NCI-H146 treated with DMSO at 0.1 percent for 48 hours (cell line): ENCODE data around the gene MOAP1.
"Not testable (repeated sequence)": the region's sequence is repeated elsewhere in the genome, so short reads cannot be mapped to it uniquely, and the experiment has no call there.

Source experiments
- DNase-seq: peaks from one replicate; lab custom pipeline; 2025; ENCODE audit not compliant: unreplicated experiment; lab: John Stamatoyannopoulos, UW

MOAP1 gene

GRCh38 chr14:93184391-93185348, at the start of gene MOAP1, which contains the start of gene LYSET:
TSS of gene MOAP1 (minus strand) at chr14:93184897. CDS start at chr14:93184242, 655 bp downstream.
TSS of gene LYSET (plus strand) at chr14:93185317. CDS start at chr14:93185406, 89 bp downstream.
- DNase-seq = peak; percentile 32

- DNase-seq = not testable (repeated sequence)
These were observed 48.4 kb upstream of the MOAP1 start for GRCh38 chr14:93233078-93233477.

GRCh38 chr14:93232159-93232558, 47.5 kb upstream of the MOAP1 start:
- DNase-seq = no peak

DNA sequence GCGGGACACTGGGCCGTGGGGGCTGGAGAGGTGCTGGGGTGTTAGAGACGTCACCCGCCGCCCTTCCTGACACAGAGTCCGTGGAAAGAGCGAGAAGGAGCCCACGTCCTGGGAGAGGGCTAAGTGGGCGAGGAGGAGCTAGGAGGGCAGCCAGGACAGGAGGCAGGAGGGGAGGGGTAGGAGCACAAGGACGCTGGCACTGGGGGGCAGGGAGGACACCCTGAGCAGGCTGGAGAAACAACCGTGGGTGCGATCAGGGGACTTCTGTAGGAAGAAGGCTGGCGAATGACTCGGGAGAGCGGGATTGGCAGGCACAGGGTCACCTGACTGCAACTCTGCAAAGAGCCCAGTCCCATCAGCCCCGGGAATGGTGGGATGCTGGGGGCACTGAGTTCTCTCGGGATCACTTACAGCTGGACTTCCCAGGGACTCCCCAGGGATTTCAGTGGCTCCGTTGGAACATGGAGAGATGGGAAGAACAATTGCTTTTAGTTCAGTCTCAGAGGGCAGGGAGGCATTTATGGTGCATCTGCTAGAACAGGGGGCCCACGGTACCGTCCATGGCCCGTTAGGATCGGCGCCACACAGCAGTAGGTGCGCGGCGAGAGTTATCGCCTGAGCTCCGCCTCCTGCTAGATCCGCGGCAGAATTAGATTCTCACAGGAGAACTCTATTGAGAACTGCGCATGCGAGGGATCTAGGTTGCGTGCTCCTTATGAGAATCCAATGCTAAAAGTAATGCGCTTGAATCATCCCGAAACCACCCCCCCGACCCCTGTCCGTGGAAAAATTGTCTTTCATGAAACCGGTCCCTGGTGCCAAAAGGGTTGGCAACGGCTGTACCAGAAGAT, 46.7 kb upstream of the MOAP1 start:
- peak; percentile 25 for DNase-seq

DNA sequence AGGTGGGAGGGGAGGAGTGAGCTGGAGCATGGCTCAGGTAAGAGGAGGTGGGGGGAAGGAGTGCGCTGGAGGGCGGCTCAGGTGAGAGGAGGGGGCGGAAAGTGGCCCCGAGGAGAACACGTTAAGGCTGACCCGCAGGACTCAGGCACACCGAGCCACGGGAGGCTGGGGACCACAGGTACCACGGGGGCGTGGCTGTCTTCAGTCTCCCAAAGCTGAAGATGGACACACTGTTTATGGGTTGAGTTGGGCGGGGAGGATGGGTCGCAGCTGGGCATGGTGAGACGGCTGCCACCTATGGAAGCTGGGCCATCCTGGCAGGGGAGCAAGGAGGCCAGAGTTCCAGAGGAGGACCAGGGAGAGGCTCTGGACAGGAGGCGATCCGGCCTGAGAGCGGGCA, 45.8 kb upstream of the MOAP1 start:
- DNase-seq = no peak

DNA sequence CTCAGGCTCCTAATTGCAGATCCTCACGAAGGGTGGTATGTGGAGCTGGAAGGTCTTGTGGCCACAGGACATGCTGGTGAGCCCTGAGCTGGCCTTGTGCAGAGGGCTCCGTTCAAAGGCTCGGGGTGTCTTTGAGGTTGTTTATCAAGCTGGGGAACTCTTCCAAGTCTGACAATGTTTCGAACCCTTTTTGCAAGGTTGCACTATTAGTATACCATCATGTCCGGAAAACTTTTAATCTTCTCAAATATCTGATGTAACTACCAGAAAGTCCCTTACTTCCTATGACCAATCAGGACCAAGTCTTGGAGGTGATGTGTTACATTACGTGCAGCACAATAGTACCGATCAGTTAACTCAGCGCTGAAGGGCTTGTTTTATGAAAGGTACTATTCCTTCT, 43.9 kb upstream of the MOAP1 start:
- DNase-seq = no peak

GRCh38 chr14:93223565-93223964, 38.9 kb upstream of the MOAP1 start:
- no peak for DNase-seq

DNA sequence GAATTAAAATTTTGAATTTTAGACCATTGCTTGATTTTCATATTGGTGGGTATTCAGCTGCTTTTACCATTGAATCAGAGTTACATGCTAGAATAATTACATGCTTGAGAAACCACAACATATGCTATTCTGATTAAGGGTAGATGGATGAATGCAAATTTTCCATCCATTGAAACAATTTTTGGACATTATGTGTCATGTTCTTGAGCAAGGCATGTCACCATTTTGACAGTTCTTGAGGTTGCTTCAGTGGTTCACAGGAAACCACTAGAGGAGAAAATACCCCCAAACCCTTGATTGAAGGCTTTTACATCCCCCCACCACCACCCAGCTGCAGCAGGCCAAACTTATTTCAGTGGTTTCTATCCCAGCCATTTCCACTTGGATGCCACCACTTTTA, 35.8 kb upstream of the MOAP1 start:
- no peak for DNase-seq

DNA sequence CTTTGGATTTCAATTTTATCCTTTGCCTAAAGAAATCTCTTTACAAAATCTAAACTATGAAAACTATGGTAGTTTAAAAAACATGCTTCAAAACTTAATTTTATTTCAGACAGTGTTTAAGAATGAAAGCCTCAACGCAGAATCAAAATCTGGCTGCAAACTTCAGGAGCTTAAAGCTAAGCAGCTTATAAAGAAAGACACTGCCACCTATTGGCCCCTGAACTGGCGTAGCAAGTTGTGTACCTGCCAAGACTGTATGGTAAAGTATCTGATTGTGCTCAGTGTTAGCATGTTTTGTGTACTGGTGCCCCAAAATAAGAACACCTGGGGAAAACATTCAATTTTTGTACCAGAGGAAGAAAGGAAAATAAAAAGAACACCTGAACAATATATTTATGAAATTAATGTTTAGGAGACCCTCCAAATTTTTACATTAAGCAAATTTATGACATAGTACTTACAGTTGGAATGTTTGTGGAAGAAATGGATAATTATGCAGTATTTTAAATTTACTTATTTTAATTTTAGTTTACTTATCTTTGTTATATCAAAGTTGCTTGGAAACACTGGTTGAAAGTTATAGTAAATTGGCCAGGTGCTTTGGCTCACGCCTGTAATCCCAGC, 34.5 kb upstream of the MOAP1 start:
- peak; percentile 11 for DNase-seq

DNA sequence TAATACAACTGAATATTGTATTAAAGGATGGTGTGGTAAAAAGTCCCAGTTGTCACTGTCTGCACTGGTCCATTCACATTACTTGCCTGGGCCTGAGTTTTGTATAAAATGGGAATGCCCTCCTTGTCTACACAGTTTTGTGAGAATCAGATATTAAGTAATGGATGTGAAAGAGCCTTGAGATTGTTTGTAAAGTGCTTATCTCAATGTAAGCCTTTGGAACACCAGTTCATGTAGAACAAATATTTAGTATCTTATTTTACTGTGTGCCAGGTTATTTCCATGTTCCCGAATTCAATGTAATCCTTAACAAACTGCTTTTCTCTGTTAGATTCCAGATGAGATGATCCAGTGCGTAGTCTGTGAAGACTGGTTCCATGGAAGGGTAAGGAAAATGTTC, 29.9 kb upstream of the MOAP1 start:
- DNase-seq = no peak

DNA sequence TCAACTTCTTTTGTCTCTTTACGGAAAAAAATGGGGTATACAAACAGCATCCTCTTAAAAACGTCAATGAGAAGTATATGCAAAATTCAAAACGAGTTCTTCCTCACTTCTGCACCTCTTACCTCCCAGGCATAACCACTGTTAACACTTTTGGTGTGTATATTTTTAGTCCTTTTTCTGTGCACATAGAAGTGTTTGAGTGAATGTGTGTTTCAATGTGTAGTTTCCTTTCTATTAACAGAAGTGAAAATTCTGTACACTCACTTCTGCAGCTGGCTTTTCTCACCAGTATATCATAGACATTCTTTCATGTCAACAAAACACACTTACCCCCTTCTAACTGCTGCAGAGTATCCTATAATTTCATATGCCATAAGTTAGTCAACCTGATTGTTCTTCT, 27.7 kb upstream of the MOAP1 start:
- DNase-seq = no peak

GRCh38 chr14:93207468-93208308, 23.0 kb upstream of the MOAP1 start:
- DNase-seq = peak; percentile 28

GRCh38 chr14:93206793-93207467, 22.2 kb upstream of the MOAP1 start, which contains the start of the genes GON7 and UBR7:
TSS of gene GON7 (minus strand) at chr14:93207065. CDS start at chr14:93207037, 28 bp downstream.
TSS of gene UBR7 (plus strand) at chr14:93207256. CDS start at chr14:93207292, 36 bp downstream.
- peak; percentile 81 for DNase-seq

DNA sequence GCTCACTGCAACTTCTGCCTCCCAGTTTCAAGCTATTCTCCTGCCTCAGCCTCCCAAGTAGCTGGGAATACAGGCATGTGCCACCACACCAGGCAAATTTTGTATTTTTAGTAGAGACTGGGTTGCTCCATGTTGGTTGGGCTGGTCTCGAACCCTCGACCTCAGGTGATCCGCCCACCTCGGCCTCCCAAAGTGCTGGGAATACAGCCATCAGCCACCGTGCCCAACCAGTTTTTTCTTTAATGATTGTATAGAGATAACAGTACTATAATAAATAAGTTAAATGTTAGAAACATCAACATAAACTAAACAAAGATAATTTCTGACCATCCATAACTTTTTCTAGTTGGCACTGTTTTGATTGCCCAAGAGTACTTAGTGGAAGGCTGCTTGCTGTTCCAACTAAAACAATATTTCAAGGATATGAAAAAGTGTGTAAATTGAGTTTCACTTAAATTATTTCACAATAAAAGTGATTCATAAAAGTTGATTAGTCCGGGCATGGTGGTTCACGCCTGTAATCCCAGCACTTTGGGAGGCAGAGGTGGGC, 16.5 kb upstream of the MOAP1 start:
- no peak for DNase-seq

DNA sequence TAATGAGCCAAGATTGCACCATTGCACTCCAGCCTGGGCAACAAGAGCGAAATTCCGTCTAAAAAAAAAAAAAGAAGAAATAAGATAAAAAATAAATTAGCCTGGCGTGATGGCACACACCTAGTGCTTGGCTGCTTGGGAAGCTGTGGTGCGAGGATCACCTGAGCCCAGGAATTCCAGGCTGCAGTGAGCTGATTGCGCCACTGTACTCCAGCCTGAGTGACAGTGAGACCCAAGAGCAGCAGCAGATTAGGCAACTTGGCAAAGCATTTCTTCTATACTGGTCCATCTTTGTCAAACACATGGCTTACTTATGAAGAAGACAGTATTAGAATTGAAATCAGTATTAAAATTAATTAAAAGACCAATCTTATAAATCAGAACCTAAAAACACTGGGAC, 15.9 kb upstream of the MOAP1 start:
- DNase-seq = no peak

DNA sequence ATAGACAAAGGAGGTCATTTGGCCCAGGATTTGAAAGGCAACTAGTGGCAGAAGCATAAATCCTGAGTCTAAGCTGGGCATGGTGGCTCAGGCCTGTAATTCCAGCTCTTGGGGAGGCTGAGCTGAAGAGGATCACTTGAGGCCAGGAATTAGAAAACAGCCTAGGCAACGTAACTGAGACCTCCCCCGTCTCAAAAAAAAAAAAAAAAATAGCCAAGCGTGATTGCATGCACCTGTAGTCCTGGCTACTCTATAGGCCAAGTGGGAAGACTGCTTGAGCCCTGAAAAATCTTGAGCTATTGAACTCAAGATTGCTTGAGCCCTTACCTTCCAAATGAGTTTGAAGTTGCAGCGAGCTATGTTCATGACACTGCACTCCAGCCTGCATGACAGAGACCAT, 14.3 kb upstream of the MOAP1 start:
- DNase-seq = no peak

DNA sequence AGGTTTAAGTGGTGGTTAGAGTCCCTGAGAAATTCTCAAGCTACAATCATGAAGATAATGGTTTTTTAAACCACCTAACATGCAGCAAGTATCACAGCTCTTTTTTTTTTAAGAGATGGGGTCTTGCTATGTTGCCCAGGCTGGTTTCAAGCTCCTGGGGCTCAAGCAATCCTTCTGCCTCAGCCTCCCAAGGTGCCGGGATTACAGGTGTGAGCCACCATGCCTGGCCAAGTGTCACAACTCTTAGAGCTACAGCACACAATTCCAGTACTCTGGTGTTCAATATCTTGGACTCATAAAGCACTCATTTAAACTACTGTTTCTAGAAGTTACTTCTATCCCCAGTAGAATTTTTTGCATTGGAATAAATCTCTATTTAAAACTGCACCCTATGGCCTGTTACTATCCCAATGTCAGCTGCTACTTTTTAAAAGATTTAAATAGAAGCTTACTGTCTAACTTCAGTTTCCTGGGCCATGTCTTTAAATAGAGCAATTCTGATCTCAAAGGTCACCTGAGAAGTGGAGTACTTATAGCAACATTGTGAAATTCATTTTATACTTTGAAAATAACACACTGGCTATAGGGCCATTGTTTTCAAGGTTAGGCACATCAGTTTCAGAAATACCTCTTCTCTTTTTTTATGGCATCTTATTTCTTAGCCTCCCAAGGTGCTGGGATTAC, 10.8 kb upstream of the MOAP1 start:
- no peak for DNase-seq

- no peak for DNase-seq
These were observed 2.3 kb upstream of the MOAP1 start for GRCh38 chr14:93186956-93187355.

DNA sequence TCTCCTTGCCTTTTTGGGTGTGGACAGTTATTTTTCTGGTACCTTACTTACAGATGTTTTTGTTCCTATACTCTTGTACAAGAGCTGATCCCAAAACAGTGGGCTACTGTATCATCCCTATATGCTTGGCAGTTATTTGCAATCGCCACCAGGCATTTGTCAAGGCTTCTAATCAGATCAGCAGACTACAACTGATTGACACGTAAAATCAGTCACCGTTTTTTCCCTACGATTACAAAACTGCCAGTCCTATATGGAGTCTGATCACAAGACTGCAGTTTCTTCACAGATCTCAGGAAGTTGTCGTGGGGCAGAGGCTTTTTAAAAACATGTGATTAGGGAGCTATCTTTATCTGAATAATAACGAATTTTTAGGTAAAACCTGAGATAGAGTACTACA, 1.8 kb upstream of the MOAP1 start:
- no peak for DNase-seq
